Measurements from ENCODE around the gene RIC8A.

- TF ChIP-seq EZH2 (IDR thresholded peaks at IDR 0.05; ENCODE audit: borderline replicate concordance, insufficient read depth, low read length, poor library complexity, severe bottlenecking) (no peak), CTCF (IDR thresholded peaks at IDR 0.05; ENCODE audit: poor library complexity, severe bottlenecking) (no peak), EP300 (conservative IDR thresholded peaks at IDR 0.05; ENCODE audit: poor library complexity, severe bottlenecking) (no peak), POLR2AphosphoS5 (IDR thresholded peaks at IDR 0.05) (no peak), RAD21 (conservative IDR thresholded peaks at IDR 0.05) (no peak), TAF1 (IDR thresholded peaks at IDR 0.05; ENCODE audit: low read depth) (no peak), REST (IDR thresholded peaks at IDR 0.05; ENCODE audit: borderline replicate concordance) (no peak)
These were observed 9.7 kb upstream of the RIC8A start for GRCh38 chr11:197741-198235.
